NCI-H2227 (cell line): ENCODE measurements around the gene NUP205.

ENCODE experiments used
- DNase-seq: peaks from one replicate; lab custom pipeline; 2025; ENCODE audit not compliant: unreplicated experiment; lab: John Stamatoyannopoulos, UW

NUP205 gene, protein sequence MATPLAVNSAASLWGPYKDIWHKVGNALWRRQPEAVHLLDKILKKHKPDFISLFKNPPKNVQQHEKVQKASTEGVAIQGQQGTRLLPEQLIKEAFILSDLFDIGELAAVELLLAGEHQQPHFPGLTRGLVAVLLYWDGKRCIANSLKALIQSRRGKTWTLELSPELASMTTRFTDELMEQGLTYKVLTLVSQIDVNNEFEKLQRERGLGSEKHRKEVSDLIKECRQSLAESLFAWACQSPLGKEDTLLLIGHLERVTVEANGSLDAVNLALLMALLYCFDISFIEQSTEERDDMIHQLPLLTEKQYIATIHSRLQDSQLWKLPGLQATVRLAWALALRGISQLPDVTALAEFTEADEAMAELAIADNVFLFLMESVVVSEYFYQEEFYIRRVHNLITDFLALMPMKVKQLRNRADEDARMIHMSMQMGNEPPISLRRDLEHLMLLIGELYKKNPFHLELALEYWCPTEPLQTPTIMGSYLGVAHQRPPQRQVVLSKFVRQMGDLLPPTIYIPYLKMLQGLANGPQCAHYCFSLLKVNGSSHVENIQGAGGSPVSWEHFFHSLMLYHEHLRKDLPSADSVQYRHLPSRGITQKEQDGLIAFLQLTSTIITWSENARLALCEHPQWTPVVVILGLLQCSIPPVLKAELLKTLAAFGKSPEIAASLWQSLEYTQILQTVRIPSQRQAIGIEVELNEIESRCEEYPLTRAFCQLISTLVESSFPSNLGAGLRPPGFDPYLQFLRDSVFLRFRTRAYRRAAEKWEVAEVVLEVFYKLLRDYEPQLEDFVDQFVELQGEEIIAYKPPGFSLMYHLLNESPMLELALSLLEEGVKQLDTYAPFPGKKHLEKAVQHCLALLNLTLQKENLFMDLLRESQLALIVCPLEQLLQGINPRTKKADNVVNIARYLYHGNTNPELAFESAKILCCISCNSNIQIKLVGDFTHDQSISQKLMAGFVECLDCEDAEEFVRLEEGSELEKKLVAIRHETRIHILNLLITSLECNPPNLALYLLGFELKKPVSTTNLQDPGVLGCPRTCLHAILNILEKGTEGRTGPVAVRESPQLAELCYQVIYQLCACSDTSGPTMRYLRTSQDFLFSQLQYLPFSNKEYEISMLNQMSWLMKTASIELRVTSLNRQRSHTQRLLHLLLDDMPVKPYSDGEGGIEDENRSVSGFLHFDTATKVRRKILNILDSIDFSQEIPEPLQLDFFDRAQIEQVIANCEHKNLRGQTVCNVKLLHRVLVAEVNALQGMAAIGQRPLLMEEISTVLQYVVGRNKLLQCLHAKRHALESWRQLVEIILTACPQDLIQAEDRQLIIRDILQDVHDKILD (N-terminal part only)

DNA sequence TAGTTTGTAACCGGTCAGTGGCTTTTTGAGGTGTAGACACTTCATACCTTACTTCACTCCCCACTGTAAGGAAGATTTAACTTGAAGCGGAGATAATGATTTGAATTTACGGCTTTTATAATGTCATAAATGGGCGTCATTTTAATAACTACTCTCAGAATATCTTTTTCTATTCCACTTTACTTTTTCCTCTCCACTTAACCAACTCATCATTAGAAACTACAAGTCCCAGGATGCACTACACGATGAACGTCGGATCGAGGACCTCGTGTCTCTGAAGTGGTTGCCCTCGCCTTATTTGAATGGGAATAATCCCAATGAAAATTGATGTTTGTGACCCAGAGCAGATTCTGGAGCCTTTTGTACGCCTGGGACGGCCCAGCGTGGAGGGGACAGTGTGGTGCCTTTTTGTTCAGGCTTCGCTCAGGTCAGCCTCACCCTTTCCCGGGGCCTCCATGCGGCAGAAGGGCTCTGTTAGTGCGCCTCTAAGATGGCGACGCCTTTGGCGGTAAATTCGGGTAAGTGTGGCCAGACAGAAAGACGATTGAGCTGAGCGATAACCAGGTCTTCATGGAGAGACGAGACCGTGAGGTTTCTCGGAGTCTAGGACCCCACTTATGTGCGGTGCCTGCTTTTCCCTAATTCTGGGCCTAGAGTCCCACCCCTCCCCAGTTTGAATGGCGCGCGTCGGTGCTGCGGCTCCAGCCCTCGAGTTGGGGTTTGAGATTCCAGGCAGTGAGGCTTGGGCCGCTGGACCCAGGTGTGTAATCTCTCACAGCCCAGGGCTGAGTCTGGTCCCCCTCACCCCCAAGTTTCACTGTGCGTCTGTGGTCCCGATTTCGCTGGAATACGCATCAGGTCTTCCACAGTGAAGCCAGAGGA lies at the start of gene NUP205:
Gene NUP205 (plus strand): TSS at position 463 of the 882 bp plus-strand sequence. CDS start 28 bp downstream, at position 491.
- peak; percentile 89 for DNase-seq

- DNase-seq, result peak; percentile 47
These were observed 48.7 kb upstream of the NUP205 start for GRCh38 chr7:135508883-135509588.

DNA sequence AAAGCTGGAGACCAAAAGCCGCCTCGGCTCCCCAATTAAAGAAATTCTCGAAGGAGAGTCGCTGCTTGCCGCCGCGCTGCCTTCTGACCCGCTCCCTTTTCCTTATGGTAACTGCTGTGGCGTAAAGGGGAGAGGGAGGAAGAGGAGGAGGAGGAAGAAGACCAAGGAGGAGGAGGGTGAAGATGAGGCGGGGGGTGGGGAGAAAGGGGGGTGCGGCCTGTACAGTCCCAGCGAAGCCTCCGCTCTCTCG lies 48.2 kb upstream of the NUP205 start:
- DNase-seq, result no peak

DNA sequence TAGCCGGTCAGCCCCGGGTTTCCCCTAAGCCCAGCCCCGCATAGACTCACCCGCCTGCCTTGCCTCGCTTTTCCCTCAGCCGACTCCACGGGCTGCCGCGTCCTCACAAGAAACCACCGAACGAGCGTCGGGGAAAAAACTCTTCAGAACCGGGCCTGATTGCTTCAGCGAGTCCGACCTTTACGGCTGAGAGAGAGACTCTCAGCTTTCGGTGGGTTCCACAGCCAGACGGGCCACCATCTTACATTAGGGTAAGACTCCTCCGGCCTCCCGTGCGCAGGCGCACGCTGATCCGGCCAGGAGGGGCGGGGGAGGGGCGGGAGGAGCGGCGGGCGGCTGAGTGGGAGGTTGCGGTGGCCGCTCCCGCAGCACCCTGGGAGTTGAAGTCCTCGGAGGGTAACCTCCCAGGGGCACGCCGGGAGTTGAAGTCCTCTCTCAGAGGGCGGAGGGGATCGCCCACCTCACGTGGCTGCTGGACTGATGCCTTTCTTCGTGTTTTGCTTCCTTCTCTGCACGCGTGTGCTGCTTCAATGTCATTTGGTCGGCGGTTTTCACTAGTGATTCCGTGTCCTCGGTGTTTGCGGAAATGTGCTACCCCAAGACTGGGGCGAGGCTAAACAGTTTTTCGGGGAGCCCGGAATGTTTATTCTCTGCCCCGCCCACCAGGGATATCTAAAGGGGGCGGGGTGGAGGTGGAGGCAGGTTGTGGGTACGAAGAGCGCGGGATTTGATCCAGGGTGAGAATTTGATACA lies 47.7 kb upstream of the NUP205 start, which contains the start of gene CNOT4:
Gene CNOT4 (minus strand): TSS at position 264 of the 753 bp plus-strand sequence. CDS start 71,771 bp downstream, outside the sequence.
- DNase-seq, result peak; percentile 98

GRCh38 chr7:135510592-135511183 lies 47.0 kb upstream of the NUP205 start:
- DNase-seq, result no peak

DNA sequence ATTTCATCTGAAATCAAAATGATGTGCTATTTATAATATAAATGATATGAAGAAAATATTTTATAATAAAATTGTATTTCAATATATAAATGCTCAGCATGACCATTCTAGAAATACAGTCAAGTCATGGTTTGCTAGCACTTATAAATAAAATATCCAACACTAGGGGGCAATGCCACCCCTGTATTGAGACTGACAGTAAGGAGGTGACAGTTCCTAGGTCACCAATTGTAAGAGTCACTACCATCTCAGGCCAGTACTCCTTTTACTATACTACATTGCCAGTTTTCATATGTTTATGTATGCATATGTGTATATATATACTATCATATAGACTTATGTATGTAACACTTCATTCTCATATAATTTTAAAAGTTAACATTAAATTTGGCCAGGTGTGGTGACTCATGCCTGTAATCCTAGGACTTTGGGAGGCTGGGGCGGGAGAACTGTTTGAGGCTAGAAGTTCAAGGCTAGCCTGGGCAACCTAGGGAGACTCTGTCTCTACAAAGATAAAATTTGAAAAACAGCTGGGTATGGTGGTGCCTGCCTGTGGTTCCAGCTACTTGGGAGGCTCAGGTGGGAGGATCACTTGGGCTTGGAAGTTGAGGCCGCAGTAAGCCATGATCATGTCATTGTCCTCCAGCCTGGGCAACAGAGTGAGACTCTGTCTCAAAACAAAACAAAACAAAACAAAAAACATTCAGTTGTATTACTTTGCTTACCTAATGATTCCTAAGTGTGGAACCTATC lies 45.4 kb upstream of the NUP205 start:
- peak; percentile 66 for DNase-seq

GRCh38 chr7:135514856-135515255 lies 42.9 kb upstream of the NUP205 start:
- no peak for DNase-seq

- no peak for DNase-seq
These were observed 40.7 kb upstream of the NUP205 start for GRCh38 chr7:135517060-135517459.

- no peak for DNase-seq
These were observed 39.0 kb upstream of the NUP205 start for GRCh38 chr7:135518748-135519147.

DNA sequence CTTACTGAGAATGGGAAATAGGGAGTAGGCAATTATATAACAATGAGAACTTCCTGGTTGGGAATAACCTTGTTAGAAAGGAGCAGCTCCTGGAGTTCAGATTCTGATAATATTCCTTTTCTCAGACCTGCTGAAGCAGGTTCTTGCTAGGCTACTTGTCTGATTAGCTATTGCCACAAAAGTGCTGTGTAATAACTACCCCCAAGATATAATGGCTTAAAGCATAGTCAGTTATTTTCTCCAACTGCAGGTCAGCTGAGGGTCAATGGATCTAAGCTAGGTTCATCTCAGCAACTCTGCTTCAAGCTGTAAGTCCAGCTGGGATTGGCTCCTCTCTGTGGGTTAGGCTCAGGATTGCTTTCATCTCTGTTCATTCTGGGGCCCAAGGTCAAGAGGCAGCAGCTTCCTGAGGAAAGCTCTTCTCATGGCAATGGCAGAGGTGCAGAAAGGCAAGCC lies 38.5 kb upstream of the NUP205 start:
- DNase-seq, result peak; percentile 73

DNA sequence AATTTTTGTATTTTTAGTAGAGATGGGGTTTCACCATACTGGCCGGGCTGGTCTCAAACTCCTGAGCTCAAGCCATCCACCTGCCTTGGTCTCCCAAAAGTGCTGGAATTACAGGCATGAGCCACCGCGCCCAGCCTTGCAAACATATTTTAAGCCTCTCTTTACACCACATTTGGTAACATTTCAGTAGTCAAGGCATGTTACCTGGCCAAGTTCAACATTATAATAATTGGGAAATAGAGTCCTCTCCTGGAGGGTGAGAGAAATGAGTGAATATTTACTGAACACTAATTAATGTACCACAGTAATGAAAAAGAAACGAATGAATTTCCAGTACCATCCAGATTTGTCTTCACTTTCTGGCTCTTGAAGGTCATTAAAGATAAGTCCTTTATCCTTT lies 37.8 kb upstream of the NUP205 start:
- no peak for DNase-seq

- DNase-seq, result no peak
These were observed 35.2 kb upstream of the NUP205 start for GRCh38 chr7:135522509-135522908.

- no peak for DNase-seq
These were observed 34.6 kb upstream of the NUP205 start for GRCh38 chr7:135523146-135523545.

GRCh38 chr7:135525426-135525825 lies 32.3 kb upstream of the NUP205 start:
- DNase-seq, result no peak

DNA sequence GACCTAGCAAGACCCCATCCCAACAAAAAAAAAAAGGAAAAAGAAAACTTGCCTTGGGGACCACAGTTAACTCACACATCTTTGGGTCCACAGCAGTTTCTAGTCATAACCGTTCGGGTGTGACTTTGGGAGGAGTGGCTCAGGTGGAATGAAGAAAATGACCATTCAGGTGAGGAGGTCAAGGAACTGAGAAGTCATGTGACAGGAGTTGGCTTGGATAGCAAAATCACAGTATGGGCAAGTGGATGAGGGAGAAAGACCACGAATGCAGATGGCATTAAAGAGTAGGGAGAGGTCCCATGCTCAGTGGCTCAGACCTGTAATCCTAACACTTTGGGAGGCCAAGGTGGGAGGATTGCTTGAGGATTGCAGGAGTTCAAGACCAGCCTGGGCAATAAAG lies 30.7 kb upstream of the NUP205 start:
- DNase-seq, result no peak

DNA sequence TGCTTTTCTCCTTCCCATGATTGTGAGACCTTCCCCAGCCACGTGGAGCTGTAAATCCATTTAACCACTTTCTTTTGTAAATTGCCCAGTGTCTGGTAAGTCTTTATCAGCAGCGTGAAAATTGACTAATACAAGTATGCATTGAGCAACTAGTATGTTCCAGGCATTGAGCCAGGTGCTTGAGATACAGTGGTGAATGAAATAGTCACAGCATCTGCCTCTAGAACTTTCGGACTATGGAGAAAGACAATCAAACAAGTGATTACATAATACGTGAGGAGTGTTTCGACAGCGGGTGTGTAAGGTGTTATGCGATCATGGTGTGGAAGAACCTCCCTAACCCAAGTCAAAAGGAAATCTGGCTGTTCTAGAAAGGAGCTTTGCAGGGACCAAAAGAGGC lies 21.6 kb upstream of the NUP205 start:
- no peak for DNase-seq

DNA sequence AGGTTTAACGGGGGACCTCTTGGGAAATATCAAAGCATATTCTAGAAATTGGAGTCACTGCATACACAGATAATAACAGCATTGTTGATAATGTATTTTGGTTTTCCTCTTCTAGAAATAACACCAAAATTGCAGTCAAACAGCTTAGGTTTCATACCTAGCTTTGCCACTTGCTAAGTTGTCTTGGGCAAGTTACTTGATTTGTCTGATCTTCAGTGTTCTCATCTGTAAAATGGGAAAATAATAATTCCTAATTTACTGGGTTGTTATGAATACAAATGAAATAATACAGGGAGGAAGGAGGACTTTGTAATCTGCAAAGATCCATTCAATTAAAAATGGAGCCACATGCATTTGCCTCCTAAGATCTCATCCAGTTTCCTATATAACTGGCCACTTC lies 20.3 kb upstream of the NUP205 start:
- DNase-seq, result no peak

- DNase-seq, result no peak
These were observed 19.8 kb upstream of the NUP205 start for GRCh38 chr7:135537905-135538304.
